WTC11 (cell line): ENCODE data around the gene VCP. TPM values are rescaled to one million over a fixed set of nuclear protein-coding genes. Genes with fewer than 3 reads are reported as not detected.

ENCODE experiments used
- ATF1 ChIP-seq: sonication (generic); formaldehyde crosslinking; IDR thresholded peaks from 2 replicates; pipeline ENCODE4 v1.8.1; 2023; ENCODE audit warnings: mild to moderate bottlenecking, moderate library complexity, missing genetic modification reagents
- CBFB ChIP-seq: sonication (generic); formaldehyde crosslinking; IDR thresholded peaks from 2 replicates; pipeline ENCODE4 v1.8.1; 2022; ENCODE audit warnings: mild to moderate bottlenecking, low read depth, missing genetic modification reagents
- CREM ChIP-seq: sonication (generic); formaldehyde crosslinking; IDR thresholded peaks from 2 replicates; pipeline ENCODE4 v1.8.1; 2022; ENCODE audit warnings: mild to moderate bottlenecking, missing genetic modification reagents, moderate library complexity
- EMX1 ChIP-seq: fragments of 250-450 bp; sonication (Bioruptor Pico); IDR thresholded peaks from 2 replicates; pipeline ENCODE4 v1.8.0; 2021; ENCODE audit warnings: mild to moderate bottlenecking
- ETV6 ChIP-seq: sonication (generic); formaldehyde crosslinking; IDR thresholded peaks from 2 replicates; pipeline ENCODE4 v1.8.1; 2022; ENCODE audit warnings: mild to moderate bottlenecking, missing genetic modification reagents
- FOXK1 ChIP-seq: sonication (generic); formaldehyde crosslinking; IDR thresholded peaks from 2 replicates; pipeline ENCODE4 v1.8.0; 2022; ENCODE audit warnings: mild to moderate bottlenecking, moderate library complexity, missing genetic modification reagents
- GABPB1 ChIP-seq: sonication (generic); formaldehyde crosslinking; IDR thresholded peaks from 2 replicates; pipeline ENCODE4 v1.8.1; 2023; ENCODE audit warnings: mild to moderate bottlenecking, missing genetic modification reagents
- KAT7 ChIP-seq: sonication (generic); formaldehyde crosslinking; IDR thresholded peaks from 2 replicates; pipeline ENCODE4 v1.8.1; 2023; ENCODE audit warnings: missing genetic modification reagents, mild to moderate bottlenecking, borderline replicate concordance
- NR1H2 ChIP-seq: sonication (generic); formaldehyde crosslinking; IDR thresholded peaks from 2 replicates; pipeline ENCODE4 v1.9.0; 2021; ENCODE audit warnings: mild to moderate bottlenecking, moderate library complexity, missing genetic modification reagents
- NR2C2 ChIP-seq: sonication (generic); formaldehyde crosslinking; IDR thresholded peaks from 2 replicates; pipeline ENCODE4 v1.8.0; 2022; ENCODE audit warnings: mild to moderate bottlenecking, missing genetic modification reagents
- OVOL2 ChIP-seq: fragments of 250-450 bp; sonication (Bioruptor Pico); IDR thresholded peaks from 2 replicates; pipeline ENCODE4 v1.9.0; 2021; ENCODE audit warnings: mild to moderate bottlenecking, borderline replicate concordance
- TEAD4 ChIP-seq: sonication (generic); formaldehyde crosslinking; IDR thresholded peaks from 2 replicates; pipeline ENCODE4 v1.8.0; 2022; ENCODE audit warnings: mild to moderate bottlenecking, missing genetic modification reagents
- ZNF121 ChIP-seq: sonication (generic); formaldehyde crosslinking; IDR thresholded peaks from 2 replicates; pipeline ENCODE4 v1.8.0; 2023; ENCODE audit warnings: missing genetic modification reagents
- ZNF232 ChIP-seq: sonication (generic); formaldehyde crosslinking; IDR thresholded peaks from 2 replicates; pipeline ENCODE4 v1.8.0; 2022; ENCODE audit warnings: mild to moderate bottlenecking, missing genetic modification reagents
- ZNF263 ChIP-seq: sonication (generic); formaldehyde crosslinking; IDR thresholded peaks from 2 replicates; pipeline ENCODE4 v1.8.1; 2022; ENCODE audit warnings: low read depth, mild to moderate bottlenecking, moderate library complexity, missing genetic modification reagents
- total RNA-seq: library from RNA; stranded (reverse); gene quantifications from 3 replicates; pipeline ENCODE4 v1.2.3, GENCODE V29; 2021
- TF ChIP-seq, protein P1 (sequence below): fragments of 250-450 bp; sonication (Bioruptor Pico); IDR thresholded peaks from 2 replicates; pipeline ENCODE4 v1.9.0; 2021; ENCODE audit warnings: mild to moderate bottlenecking, borderline replicate concordance
- TF ChIP-seq, protein P2 (sequence below): sonication (generic); formaldehyde crosslinking; IDR thresholded peaks from 2 replicates; pipeline ENCODE4 v1.8.1; 2023; ENCODE audit warnings: mild to moderate bottlenecking, missing genetic modification reagents, moderate library complexity
- TF ChIP-seq, protein P3 (sequence below): fragments of 250-450 bp; sonication (Bioruptor Pico); conservative IDR thresholded peaks from 2 replicates; pipeline ENCODE4 v1.9.0; 2021; ENCODE audit warnings: mild to moderate bottlenecking
- TF ChIP-seq, protein P4 (sequence below): sonication (generic); formaldehyde crosslinking; conservative IDR thresholded peaks from 2 replicates; pipeline ENCODE4 v1.8.1; 2022; ENCODE audit warnings: mild to moderate bottlenecking, missing genetic modification reagents
- TF ChIP-seq, protein P5 (sequence below): sonication (generic); formaldehyde crosslinking; IDR thresholded peaks from 2 replicates; pipeline ENCODE4 v1.8.1; 2023; ENCODE audit warnings: mild to moderate bottlenecking, missing genetic modification reagents, moderate library complexity
- TF ChIP-seq, protein P6 (sequence below): sonication (generic); formaldehyde crosslinking; IDR thresholded peaks from 2 replicates; pipeline ENCODE4 v1.8.0; 2022; ENCODE audit warnings: mild to moderate bottlenecking, missing genetic modification reagents
- TF ChIP-seq, protein P7 (sequence below): sonication (generic); formaldehyde crosslinking; IDR thresholded peaks from 2 replicates; pipeline ENCODE4 v1.8.1; 2022; ENCODE audit warnings: mild to moderate bottlenecking, moderate library complexity, missing genetic modification reagents
- TF ChIP-seq, protein P8 (sequence below): sonication (generic); formaldehyde crosslinking; IDR thresholded peaks from 2 replicates; pipeline ENCODE4 v1.8.1; 2023; ENCODE audit warnings: mild to moderate bottlenecking, missing genetic modification reagents
- TF ChIP-seq, protein P9 (sequence below): sonication (generic); formaldehyde crosslinking; IDR thresholded peaks from 2 replicates; pipeline ENCODE4 v1.8.0; 2023; ENCODE audit warnings: mild to moderate bottlenecking, missing genetic modification reagents

VCP gene
- total RNA-seq, 1 experiment from 2014 or later = 386 TPM

DNA sequence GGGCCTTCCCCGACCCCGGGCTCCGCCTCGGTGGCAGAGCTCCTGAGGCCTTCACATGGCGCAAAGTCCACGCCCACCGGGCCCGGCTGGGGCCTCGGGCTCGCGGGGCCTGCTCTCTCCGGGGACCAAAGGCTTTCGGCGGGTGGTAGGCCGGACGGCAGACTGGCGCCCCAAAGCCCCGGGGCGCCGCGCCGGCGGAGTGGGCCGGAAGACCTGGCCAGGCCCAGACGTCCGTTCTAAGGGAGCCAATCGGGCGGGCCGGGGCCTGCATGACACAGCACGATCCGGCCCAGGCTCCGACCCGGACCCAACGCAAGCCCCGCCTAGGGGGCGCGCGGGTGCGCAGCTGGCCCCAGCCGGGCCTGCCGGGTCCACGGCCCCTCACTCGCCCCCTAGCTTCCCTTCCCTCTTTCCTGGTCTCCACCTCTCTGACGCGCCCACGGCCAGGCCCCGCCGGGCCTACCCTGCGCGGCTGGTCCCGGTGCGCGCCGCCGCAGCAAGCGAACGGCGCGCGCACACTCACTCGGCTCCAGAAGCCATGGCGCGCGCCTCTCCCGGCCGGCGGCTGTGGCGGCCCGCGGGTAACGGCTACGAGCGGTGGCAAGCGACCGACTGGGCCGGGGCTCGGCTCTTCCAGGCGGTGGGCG is 488 bp downstream of the VCP start (continued):
- TF ChIP-seq, protein P1, sequence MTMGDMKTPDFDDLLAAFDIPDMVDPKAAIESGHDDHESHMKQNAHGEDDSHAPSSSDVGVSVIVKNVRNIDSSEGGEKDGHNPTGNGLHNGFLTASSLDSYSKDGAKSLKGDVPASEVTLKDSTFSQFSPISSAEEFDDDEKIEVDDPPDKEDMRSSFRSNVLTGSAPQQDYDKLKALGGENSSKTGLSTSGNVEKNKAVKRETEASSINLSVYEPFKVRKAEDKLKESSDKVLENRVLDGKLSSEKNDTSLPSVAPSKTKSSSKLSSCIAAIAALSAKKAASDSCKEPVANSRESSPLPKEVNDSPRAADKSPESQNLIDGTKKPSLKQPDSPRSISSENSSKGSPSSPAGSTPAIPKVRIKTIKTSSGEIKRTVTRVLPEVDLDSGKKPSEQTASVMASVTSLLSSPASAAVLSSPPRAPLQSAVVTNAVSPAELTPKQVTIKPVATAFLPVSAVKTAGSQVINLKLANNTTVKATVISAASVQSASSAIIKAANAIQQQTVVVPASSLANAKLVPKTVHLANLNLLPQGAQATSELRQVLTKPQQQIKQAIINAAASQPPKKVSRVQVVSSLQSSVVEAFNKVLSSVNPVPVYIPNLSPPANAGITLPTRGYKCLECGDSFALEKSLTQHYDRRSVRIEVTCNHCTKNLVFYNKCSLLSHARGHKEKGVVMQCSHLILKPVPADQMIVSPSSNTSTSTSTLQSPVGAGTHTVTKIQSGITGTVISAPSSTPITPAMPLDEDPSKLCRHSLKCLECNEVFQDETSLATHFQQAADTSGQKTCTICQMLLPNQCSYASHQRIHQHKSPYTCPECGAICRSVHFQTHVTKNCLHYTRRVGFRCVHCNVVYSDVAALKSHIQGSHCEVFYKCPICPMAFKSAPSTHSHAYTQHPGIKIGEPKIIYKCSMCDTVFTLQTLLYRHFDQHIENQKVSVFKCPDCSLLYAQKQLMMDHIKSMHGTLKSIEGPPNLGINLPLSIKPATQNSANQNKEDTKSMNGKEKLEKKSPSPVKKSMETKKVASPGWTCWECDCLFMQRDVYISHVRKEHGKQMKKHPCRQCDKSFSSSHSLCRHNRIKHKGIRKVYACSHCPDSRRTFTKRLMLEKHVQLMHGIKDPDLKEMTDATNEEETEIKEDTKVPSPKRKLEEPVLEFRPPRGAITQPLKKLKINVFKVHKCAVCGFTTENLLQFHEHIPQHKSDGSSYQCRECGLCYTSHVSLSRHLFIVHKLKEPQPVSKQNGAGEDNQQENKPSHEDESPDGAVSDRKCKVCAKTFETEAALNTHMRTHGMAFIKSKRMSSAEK = no peak
- TF ChIP-seq ZNF121 (CRISPR knock-in tag) = no peak
- TF ChIP-seq, protein P2, sequence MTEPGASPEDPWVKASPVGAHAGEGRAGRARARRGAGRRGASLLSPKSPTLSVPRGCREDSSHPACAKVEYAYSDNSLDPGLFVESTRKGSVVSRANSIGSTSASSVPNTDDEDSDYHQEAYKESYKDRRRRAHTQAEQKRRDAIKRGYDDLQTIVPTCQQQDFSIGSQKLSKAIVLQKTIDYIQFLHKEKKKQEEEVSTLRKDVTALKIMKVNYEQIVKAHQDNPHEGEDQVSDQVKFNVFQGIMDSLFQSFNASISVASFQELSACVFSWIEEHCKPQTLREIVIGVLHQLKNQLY (CRISPR knock-in tag) = 0 out of 2 replicates have a peak, but pooled peaks have one; percentile 45
- TF ChIP-seq CREM = no peak; the same call in 1 of the 2 replicates
- TF ChIP-seq, protein P3, sequence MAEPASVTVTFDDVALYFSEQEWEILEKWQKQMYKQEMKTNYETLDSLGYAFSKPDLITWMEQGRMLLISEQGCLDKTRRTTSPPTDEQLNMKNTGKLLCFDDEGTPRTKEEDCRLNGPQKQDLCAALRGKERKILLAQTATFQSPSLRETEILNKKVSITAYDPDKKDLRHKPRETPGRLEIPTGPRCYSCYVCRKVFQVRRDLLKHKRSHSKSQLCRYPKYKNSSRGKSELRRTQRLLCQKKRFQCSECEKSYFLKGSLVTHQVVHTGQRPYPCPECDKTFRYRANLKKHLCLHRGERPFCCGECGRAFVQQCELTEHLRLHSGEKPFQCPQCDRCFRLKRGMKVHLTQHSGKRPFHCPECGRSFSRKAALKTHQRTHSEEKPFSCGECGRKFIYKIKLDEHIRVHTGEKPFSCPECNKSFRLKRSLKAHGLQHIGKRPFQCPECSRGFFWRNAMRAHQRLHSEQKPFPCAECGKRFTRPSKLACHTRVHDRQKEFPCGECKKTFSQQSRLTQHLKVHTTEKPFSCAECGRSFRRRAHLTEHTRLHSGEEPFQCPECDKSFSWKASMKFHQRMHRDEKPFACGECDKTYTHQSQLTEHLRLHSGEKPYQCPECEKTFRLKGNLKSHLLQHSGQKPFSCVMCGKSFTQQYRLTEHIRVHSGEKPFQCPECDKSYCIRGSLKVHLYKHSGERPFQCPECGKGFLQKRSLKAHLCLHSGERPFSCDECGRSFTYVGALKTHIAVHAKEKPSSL (CRISPR knock-in tag) = no peak
- no peak; the same call in 1 of the 2 replicates for TF ChIP-seq ETV6 (CRISPR knock-in tag)
- TF ChIP-seq OVOL2 (CRISPR knock-in tag) = no peak
- TF ChIP-seq, protein P4, sequence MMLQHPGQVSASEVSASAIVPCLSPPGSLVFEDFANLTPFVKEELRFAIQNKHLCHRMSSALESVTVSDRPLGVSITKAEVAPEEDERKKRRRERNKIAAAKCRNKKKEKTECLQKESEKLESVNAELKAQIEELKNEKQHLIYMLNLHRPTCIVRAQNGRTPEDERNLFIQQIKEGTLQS (CRISPR knock-in tag) = no peak
- peak; percentile 23; the same call in 1 of the 2 replicates for TF ChIP-seq GABPB1 (CRISPR knock-in tag)
- TF ChIP-seq ZNF232 (CRISPR knock-in tag) = peak; percentile 67; the same call in 1 of the 2 replicates
- TF ChIP-seq, protein P5, sequence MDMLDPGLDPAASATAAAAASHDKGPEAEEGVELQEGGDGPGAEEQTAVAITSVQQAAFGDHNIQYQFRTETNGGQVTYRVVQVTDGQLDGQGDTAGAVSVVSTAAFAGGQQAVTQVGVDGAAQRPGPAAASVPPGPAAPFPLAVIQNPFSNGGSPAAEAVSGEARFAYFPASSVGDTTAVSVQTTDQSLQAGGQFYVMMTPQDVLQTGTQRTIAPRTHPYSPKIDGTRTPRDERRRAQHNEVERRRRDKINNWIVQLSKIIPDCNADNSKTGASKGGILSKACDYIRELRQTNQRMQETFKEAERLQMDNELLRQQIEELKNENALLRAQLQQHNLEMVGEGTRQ (CRISPR knock-in tag) = no peak; the same call in 1 of the 2 replicates
- TF ChIP-seq, protein P6, sequence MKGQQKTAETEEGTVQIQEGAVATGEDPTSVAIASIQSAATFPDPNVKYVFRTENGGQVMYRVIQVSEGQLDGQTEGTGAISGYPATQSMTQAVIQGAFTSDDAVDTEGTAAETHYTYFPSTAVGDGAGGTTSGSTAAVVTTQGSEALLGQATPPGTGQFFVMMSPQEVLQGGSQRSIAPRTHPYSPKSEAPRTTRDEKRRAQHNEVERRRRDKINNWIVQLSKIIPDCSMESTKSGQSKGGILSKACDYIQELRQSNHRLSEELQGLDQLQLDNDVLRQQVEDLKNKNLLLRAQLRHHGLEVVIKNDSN = no peak
- TF ChIP-seq, protein P7, sequence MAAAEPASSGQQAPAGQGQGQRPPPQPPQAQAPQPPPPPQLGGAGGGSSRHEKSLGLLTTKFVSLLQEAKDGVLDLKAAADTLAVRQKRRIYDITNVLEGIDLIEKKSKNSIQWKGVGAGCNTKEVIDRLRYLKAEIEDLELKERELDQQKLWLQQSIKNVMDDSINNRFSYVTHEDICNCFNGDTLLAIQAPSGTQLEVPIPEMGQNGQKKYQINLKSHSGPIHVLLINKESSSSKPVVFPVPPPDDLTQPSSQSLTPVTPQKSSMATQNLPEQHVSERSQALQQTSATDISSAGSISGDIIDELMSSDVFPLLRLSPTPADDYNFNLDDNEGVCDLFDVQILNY = no peak
- TF ChIP-seq NR2C2 (CRISPR knock-in tag) = no peak
- TF ChIP-seq, protein P8, sequence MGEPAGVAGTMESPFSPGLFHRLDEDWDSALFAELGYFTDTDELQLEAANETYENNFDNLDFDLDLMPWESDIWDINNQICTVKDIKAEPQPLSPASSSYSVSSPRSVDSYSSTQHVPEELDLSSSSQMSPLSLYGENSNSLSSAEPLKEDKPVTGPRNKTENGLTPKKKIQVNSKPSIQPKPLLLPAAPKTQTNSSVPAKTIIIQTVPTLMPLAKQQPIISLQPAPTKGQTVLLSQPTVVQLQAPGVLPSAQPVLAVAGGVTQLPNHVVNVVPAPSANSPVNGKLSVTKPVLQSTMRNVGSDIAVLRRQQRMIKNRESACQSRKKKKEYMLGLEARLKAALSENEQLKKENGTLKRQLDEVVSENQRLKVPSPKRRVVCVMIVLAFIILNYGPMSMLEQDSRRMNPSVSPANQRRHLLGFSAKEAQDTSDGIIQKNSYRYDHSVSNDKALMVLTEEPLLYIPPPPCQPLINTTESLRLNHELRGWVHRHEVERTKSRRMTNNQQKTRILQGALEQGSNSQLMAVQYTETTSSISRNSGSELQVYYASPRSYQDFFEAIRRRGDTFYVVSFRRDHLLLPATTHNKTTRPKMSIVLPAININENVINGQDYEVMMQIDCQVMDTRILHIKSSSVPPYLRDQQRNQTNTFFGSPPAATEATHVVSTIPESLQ (CRISPR knock-in tag) = no peak; the same call in 1 of the 2 replicates
- TF ChIP-seq ZNF263 (CRISPR knock-in tag) = no peak
- no peak for TF ChIP-seq FOXK1
- no peak for TF ChIP-seq TEAD4 (CRISPR knock-in tag)
- 0 out of 2 replicates have a peak, but pooled peaks have one; percentile 35 for TF ChIP-seq EMX1
- TF ChIP-seq CBFB (CRISPR knock-in tag) = no peak
- TF ChIP-seq, protein P9, sequence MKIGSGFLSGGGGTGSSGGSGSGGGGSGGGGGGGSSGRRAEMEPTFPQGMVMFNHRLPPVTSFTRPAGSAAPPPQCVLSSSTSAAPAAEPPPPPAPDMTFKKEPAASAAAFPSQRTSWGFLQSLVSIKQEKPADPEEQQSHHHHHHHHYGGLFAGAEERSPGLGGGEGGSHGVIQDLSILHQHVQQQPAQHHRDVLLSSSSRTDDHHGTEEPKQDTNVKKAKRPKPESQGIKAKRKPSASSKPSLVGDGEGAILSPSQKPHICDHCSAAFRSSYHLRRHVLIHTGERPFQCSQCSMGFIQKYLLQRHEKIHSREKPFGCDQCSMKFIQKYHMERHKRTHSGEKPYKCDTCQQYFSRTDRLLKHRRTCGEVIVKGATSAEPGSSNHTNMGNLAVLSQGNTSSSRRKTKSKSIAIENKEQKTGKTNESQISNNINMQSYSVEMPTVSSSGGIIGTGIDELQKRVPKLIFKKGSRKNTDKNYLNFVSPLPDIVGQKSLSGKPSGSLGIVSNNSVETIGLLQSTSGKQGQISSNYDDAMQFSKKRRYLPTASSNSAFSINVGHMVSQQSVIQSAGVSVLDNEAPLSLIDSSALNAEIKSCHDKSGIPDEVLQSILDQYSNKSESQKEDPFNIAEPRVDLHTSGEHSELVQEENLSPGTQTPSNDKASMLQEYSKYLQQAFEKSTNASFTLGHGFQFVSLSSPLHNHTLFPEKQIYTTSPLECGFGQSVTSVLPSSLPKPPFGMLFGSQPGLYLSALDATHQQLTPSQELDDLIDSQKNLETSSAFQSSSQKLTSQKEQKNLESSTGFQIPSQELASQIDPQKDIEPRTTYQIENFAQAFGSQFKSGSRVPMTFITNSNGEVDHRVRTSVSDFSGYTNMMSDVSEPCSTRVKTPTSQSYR (CRISPR knock-in tag) = no peak
- no peak for TF ChIP-seq NR1H2 (CRISPR knock-in tag)
- peak; percentile 83; the same call in 1 of the 2 replicates for TF ChIP-seq ATF1
- TF ChIP-seq KAT7 (CRISPR knock-in tag) = peak; percentile 71; the same call in 1 of the 2 replicates
